ENCODE measurements around the gene DNAI1. TPM values are rescaled to one million over a fixed set of nuclear protein-coding genes. Genes with fewer than 3 reads are reported as not detected.
"Not testable (repeated sequence)": the region's sequence is repeated elsewhere in the genome, so short reads cannot be mapped to it uniquely, and the experiment has no call there.

DNAI1 gene
- total and polyA plus RNA-seq, 10 of the 15 experiments (the other 5 are each of a cell fraction or from before 2014, with no cell fraction given) = not detected

DNA sequence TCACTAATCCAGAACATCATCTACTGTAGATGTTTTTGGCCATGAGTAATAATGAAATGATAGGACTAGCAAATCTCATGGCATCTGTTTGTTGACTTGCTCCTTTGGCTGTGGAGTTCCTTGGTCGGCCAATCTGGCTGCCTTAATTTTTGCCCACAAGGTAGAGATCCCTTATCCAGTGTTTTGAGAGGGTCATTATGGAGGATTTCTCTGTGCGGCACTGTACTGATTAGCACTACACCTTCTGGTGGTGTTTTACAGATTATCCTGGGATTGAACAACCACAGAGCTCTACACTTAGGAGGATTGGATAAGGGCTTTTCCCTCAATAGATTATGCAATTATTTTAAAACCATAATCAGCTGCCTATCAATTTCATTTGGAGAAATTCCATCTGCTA, 67.4 kb downstream of the DNAI1 start (continued):
- TF ChIP-seq ASH2L (IDR thresholded peaks at IDR 0.05; ENCODE audit: borderline replicate concordance, low read depth) = no peak
- TF ChIP-seq GABPA (IDR thresholded peaks at IDR 0.05; ENCODE audit: low read depth) = no peak
- TF ChIP-seq SMARCA5 (IDR thresholded peaks at IDR 0.05) = no peak

DNA sequence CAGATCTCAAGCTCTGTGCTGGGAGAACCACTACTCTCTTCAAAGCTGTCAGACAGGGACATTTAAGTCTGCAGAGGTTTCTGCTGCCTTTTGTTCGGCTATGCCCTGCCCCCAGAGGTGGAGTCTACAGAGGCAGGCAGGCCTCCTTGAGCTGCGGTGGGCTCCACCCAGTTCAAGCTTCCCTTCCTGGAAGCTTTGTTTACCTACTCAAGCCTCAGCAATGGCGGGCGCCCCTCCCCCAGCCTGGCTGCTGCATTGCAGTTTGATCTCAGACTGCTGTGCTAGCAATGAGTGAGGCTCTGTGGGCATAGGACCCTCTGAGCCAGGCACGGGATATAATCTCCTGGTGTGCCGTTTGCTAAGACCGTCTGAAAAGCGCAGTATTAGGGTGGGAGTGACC, 73.4 kb downstream of the DNAI1 start:
- POLR2A ChIA-PET = not testable (repeated sequence)

DNA sequence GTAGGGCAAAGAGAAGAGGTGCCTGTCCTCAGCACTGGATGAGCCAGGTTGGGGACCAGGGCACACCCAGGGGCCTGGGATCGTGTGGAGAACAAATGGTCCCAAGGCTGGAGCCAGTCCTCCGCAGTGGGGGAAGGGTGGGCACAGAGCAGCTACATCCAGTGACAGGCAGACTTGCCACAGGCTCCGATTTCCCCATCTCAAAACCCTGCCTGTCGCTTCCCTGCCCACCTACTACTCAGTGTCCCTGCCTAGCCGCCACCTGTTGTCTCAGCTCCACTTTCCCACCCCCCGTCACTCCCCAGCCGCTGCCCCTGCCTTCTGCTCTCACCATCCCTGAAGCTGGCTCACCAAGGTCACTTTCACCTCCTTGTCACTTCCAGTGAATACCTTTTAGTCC, 78.1 kb downstream of the DNAI1 start:
- no peaks in the 10 kb centered on the region for H3K79me2 ChIP-seq (ENCODE audit: control insufficient read depth, insufficient read depth, low read length)
- no peaks in the 10 kb centered on the region for H3K4me1 ChIP-seq (ENCODE audit: control insufficient read depth, insufficient read depth, low read length)
- FAIRE-seq (no peak), DNase-seq (ENCODE audit: low read depth, low spot score) (no peak), ATAC-seq (no peak)
- no peak overlapping the region for H3K27ac ChIP-seq (ENCODE audit: control insufficient read depth, insufficient read depth)
- H3K27me3 ChIP-seq (replicated peaks in 1 of 2; ENCODE audit: control insufficient read depth in 2 of 2, insufficient read depth in 2 of 2, low read length in 1 of 2) = peaks cover 7% of the 10 kb centered on the region in 2 experiments; a peak in 3 of 4 replicates
- WGBS (ENCODE audit: insufficient coverage, insufficient replicate concordance, low lambda C conversion rate, missing lambda C conversion rate) = 43% methylated on average over 7 of the region's 7 CpGs
- H3K9ac ChIP-seq (ENCODE audit: control insufficient read depth, insufficient read depth, low read length) = no peak overlapping the region
- in situ Hi-C loops (cut with MboI) = no loop called here
- H3K4me3 ChIP-seq = no peak overlapping the region
- BruUV-seq (replicated peaks) = no TSS peak
- ChIA-PET POLR2A (no interaction called here), RAD21 (ENCODE audit: unreplicated experiment) (no interaction called here), SMC1A (ENCODE audit: uncharacterized antibody, unreplicated experiment) (interaction anchor here (0.7 kb wide), 1 partner anchor 8 kb away, joined by 4 read pairs; no protein-coding TSS in a partner anchor), CTCF (interaction anchor here (2.5 kb wide), 1 partner anchor 11 kb away, joined by 5 read pairs; no protein-coding TSS in a partner anchor)
- intact Hi-C loops (cut with micrococcal nuclease; ENCODE audit: unreplicated experiment) = no loop called here
- H3K36me3 ChIP-seq (ENCODE audit: control insufficient read depth in 2 of 2, insufficient read depth in 2 of 2, low read length in 1 of 2) = no peaks in the 10 kb centered on the region
- H3K9me3 ChIP-seq (replicated peaks; ENCODE audit: control insufficient read depth, insufficient read depth, low read length) = no peaks in the 10 kb centered on the region; the same call in 2 of the 3 replicates
- peaks cover 3% of the 10 kb centered on the region; the same call in 1 of the 2 replicates for H4K20me1 ChIP-seq (ENCODE audit: control insufficient read depth, insufficient read depth)
- no peak overlapping the region for H3K4me2 ChIP-seq (ENCODE audit: control insufficient read depth, insufficient read depth)
- H2AFZ ChIP-seq (ENCODE audit: control insufficient read depth, low read depth, low read length) = no peak overlapping the region
- TF ChIP-seq ZSCAN29 (IDR thresholded peaks at IDR 0.05) (no peak), CBX5 (IDR thresholded peaks at IDR 0.05; ENCODE audit: low read depth) (no peak), POLR2A (IDR thresholded peaks at IDR 0.05; ENCODE audit: low read depth, low read length) (no peak)
- TF ChIP-seq, protein P1, sequence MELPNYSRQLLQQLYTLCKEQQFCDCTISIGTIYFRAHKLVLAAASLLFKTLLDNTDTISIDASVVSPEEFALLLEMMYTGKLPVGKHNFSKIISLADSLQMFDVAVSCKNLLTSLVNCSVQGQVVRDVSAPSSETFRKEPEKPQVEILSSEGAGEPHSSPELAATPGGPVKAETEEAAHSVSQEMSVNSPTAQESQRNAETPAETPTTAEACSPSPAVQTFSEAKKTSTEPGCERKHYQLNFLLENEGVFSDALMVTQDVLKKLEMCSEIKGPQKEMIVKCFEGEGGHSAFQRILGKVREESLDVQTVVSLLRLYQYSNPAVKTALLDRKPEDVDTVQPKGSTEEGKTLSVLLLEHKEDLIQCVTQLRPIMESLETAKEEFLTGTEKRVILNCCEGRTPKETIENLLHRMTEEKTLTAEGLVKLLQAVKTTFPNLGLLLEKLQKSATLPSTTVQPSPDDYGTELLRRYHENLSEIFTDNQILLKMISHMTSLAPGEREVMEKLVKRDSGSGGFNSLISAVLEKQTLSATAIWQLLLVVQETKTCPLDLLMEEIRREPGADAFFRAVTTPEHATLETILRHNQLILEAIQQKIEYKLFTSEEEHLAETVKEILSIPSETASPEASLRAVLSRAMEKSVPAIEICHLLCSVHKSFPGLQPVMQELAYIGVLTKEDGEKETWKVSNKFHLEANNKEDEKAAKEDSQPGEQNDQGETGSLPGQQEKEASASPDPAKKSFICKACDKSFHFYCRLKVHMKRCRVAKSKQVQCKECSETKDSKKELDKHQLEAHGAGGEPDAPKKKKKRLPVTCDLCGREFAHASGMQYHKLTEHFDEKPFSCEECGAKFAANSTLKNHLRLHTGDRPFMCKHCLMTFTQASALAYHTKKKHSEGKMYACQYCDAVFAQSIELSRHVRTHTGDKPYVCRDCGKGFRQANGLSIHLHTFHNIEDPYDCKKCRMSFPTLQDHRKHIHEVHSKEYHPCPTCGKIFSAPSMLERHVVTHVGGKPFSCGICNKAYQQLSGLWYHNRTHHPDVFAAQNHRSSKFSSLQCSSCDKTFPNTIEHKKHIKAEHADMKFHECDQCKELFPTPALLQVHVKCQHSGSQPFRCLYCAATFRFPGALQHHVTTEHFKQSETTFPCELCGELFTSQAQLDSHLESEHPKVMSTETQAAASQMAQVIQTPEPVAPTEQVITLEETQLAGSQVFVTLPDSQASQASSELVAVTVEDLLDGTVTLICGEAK (IDR thresholded peaks at IDR 0.05; ENCODE audit: borderline replicate concordance) = no peak
- TF ChIP-seq, protein P2, sequence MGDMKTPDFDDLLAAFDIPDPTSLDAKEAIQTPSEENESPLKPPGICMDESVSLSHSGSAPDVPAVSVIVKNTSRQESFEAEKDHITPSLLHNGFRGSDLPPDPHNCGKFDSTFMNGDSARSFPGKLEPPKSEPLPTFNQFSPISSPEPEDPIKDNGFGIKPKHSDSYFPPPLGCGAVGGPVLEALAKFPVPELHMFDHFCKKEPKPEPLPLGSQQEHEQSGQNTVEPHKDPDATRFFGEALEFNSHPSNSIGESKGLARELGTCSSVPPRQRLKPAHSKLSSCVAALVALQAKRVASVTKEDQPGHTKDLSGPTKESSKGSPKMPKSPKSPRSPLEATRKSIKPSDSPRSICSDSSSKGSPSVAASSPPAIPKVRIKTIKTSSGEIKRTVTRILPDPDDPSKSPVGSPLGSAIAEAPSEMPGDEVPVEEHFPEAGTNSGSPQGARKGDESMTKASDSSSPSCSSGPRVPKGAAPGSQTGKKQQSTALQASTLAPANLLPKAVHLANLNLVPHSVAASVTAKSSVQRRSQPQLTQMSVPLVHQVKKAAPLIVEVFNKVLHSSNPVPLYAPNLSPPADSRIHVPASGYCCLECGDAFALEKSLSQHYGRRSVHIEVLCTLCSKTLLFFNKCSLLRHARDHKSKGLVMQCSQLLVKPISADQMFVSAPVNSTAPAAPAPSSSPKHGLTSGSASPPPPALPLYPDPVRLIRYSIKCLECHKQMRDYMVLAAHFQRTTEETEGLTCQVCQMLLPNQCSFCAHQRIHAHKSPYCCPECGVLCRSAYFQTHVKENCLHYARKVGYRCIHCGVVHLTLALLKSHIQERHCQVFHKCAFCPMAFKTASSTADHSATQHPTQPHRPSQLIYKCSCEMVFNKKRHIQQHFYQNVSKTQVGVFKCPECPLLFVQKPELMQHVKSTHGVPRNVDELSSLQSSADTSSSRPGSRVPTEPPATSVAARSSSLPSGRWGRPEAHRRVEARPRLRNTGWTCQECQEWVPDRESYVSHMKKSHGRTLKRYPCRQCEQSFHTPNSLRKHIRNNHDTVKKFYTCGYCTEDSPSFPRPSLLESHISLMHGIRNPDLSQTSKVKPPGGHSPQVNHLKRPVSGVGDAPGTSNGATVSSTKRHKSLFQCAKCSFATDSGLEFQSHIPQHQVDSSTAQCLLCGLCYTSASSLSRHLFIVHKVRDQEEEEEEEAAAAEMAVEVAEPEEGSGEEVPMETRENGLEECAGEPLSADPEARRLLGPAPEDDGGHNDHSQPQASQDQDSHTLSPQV (IDR thresholded peaks at IDR 0.05) = no peak

More for the DNA sequence above, 73.4 kb downstream of the DNAI1 start:
- H4K20me1 ChIP-seq (ENCODE audit: control insufficient read depth, insufficient read depth); FAIRE-seq; H3K4me3 ChIP-seq; ATAC-seq; BruUV-seq (replicated peaks); RAD21 ChIA-PET (ENCODE audit: unreplicated experiment); in situ Hi-C loops (cut with MboI); DNase-seq (ENCODE audit: low read depth, low spot score); H3K4me2 ChIP-seq (ENCODE audit: control insufficient read depth, insufficient read depth); H3K27me3 ChIP-seq (replicated peaks in 1 of 2; ENCODE audit: control insufficient read depth in 2 of 2, insufficient read depth in 2 of 2, low read length in 1 of 2); SMC1A ChIA-PET (ENCODE audit: uncharacterized antibody, unreplicated experiment); H2AFZ ChIP-seq (ENCODE audit: control insufficient read depth, low read depth, low read length); intact Hi-C loops (cut with micrococcal nuclease; ENCODE audit: unreplicated experiment); H3K36me3 ChIP-seq (ENCODE audit: control insufficient read depth in 2 of 2, insufficient read depth in 2 of 2, low read length in 1 of 2); H3K9ac ChIP-seq (ENCODE audit: control insufficient read depth, insufficient read depth, low read length); H3K79me2 ChIP-seq (ENCODE audit: control insufficient read depth, insufficient read depth, low read length); H3K27ac ChIP-seq (ENCODE audit: control insufficient read depth, insufficient read depth); H3K9me3 ChIP-seq (replicated peaks; ENCODE audit: control insufficient read depth, insufficient read depth, low read length); H3K4me1 ChIP-seq (ENCODE audit: control insufficient read depth, insufficient read depth, low read length): not testable (repeated sequence)
- CTCF ChIA-PET = interaction anchor here (1.6 kb wide), 1 partner anchor 102 kb away, joined by 4 read pairs; no protein-coding TSS in a partner anchor
- 46% methylated on average over 7 of the region's 8 CpGs for WGBS (ENCODE audit: insufficient coverage, insufficient replicate concordance, low lambda C conversion rate, missing lambda C conversion rate)

All from GM12878 (cell line).